Measurements from ENCODE around the gene ZFTA. TPM values are rescaled to one million over a fixed set of nuclear protein-coding genes. Genes with fewer than 3 reads are reported as not detected.

Gene ZFTA
- total and polyA plus RNA-seq, 2 donors (not counting 3 experiments of a cell fraction or from before 2014, with no cell fraction given) = 9.9 to 25.2 TPM

DNA sequence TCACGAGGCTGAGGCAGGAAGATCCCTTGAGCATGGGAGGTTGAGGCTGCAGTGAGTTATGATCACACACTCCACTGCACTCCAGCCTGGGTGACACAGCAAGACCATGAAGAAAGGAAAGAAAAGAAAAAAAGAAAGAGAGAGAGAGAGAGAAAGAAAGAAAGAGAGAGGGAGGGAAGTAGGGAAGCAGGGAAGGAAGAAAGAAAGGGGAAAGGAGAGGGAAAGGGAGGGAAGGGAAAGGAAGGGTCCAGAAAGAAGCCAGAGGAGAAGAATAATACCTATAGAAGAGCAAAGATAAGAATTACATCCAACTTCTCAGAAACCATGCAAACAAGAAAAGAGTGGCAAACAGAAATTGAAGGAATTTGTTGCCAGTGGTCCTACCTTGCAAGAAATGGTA, 17.2 kb upstream of the ZFTA start:
- BruUV-seq (replicated peaks) = no TSS peak
- no peak for TF ChIP-seq MYC (IDR thresholded peaks at IDR 0.05; ENCODE audit: low read depth, low read length)
- TF ChIP-seq GATA2 (IDR thresholded peaks at IDR 0.05; ENCODE audit: insufficient read depth, insufficient read length, low read depth, low read length) = no peak
- no peak for TF ChIP-seq FOS (IDR thresholded peaks at IDR 0.05; ENCODE audit: borderline replicate concordance, insufficient read depth, low read length)
- TF ChIP-seq JUN (IDR thresholded peaks at IDR 0.05; ENCODE audit: borderline replicate concordance, insufficient read depth, insufficient read length, low read depth) = no peak
- TF ChIP-seq, protein P1, sequence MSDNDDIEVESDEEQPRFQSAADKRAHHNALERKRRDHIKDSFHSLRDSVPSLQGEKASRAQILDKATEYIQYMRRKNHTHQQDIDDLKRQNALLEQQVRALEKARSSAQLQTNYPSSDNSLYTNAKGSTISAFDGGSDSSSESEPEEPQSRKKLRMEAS (IDR thresholded peaks at IDR 0.05; ENCODE audit: insufficient read depth, insufficient read length) = no peak
- TF ChIP-seq, protein P2, sequence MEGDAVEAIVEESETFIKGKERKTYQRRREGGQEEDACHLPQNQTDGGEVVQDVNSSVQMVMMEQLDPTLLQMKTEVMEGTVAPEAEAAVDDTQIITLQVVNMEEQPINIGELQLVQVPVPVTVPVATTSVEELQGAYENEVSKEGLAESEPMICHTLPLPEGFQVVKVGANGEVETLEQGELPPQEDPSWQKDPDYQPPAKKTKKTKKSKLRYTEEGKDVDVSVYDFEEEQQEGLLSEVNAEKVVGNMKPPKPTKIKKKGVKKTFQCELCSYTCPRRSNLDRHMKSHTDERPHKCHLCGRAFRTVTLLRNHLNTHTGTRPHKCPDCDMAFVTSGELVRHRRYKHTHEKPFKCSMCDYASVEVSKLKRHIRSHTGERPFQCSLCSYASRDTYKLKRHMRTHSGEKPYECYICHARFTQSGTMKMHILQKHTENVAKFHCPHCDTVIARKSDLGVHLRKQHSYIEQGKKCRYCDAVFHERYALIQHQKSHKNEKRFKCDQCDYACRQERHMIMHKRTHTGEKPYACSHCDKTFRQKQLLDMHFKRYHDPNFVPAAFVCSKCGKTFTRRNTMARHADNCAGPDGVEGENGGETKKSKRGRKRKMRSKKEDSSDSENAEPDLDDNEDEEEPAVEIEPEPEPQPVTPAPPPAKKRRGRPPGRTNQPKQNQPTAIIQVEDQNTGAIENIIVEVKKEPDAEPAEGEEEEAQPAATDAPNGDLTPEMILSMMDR (IDR thresholded peaks at IDR 0.05; ENCODE audit: extremely low read depth in 1 of 2, insufficient read depth in 1 of 2, low read depth in 1 of 2, low read length in 2 of 2) = no peak
- TF ChIP-seq POLR2A (IDR thresholded peaks at IDR 0.05; ENCODE audit: low read depth, low read length) = no peak
- TF ChIP-seq POLR2AphosphoS5 (IDR thresholded peaks at IDR 0.05; ENCODE audit: insufficient read depth, low read depth, low read length) = no peak
- TF ChIP-seq EZH2 (IDR thresholded peaks at IDR 0.05; ENCODE audit: borderline replicate concordance, low read depth, low read length, severe bottlenecking) = no peak
- FAIRE-seq = no peak
- H4K20me1 ChIP-seq (replicated peaks; ENCODE audit: control insufficient read depth, extremely low read depth, insufficient read depth, low read length) = no peaks in the 10 kb centered on the region
- no peak overlapping the region for H2AFZ ChIP-seq (ENCODE audit: low read depth, low read length)
- H3K9ac ChIP-seq (replicated peaks; ENCODE audit: extremely low read depth, insufficient read depth, low read length) = no peak overlapping the region
- no peak overlapping the region for H3K4me3 ChIP-seq (replicated peaks in 1 of 3; ENCODE audit: insufficient read depth in 1 of 3, low read depth in 1 of 3, low read length in 3 of 3)
- dilution Hi-C loops (cut with MboI; ENCODE audit: extremely low pct_ligation_motif_present, low sequenced_read_pairs) = no loop called here
- no peak overlapping the region for H3K27ac ChIP-seq (ENCODE audit: insufficient read depth, low read depth, low read length)
- H3K9me1 ChIP-seq (replicated peaks; ENCODE audit: control insufficient read depth, extremely low read depth, insufficient read depth, low read length) = no peaks in the 10 kb centered on the region
- intact Hi-C loops (cut with micrococcal nuclease) = no loop called here
- ChIA-PET POLR2A (no interaction called here), CTCF (interaction anchor here (1.2 kb wide), 1 partner anchor 11 kb away, joined by 4 read pairs; no protein-coding TSS in a partner anchor)
- no peaks in the 10 kb centered on the region for H3K79me2 ChIP-seq (ENCODE audit: control insufficient read depth, insufficient read depth, low read length)
- H3K4me1 ChIP-seq (ENCODE audit: control insufficient read depth, extremely low read depth, insufficient read depth, low read length) = no peaks in the 10 kb centered on the region
- H3K9me3 ChIP-seq (replicated peaks; ENCODE audit: control insufficient read depth, insufficient read depth, low read length) = no peaks in the 10 kb centered on the region
- DNase-seq (ENCODE audit: low read depth, low spot score) = no peak
- no peak overlapping the region for H3K4me2 ChIP-seq (ENCODE audit: insufficient read depth, low read length)
- no peaks in the 10 kb centered on the region for H3K36me3 ChIP-seq (ENCODE audit: control insufficient read depth in 2 of 2, extremely low read depth in 1 of 2, insufficient read depth in 2 of 2, low read length in 2 of 2)
- H3K27me3 ChIP-seq (ENCODE audit: control insufficient read depth in 2 of 2, insufficient read depth in 2 of 2, low read length in 2 of 2) = no peaks in the 10 kb centered on the region
